AG04450 (cell line): ENCODE measurements around the gene FOXN1. TPM values are rescaled to one million over a fixed set of nuclear protein-coding genes. Genes with fewer than 3 reads are reported as not detected.

Experiments used
- CTCF ChIA-PET: fragments of 300-600, 350-600 bp; formaldehyde crosslinking; extraction: SDS; loops from one replicate; lab custom pipeline; 2022; ENCODE audit warnings: antibody characterized with exemption, inconsistent platforms; lab: Charles Lee
- POLR2A ChIA-PET: fragments of 350-600 bp; formaldehyde crosslinking; extraction: SDS; loops from one replicate; lab custom pipeline; 2021; ENCODE audit warnings: antibody characterized with exemption, inconsistent platforms; lab: Yijun Ruan, JAX
- DNase-seq: peaks from one replicate; pipeline ENCODE4 v3.0.0-alpha.2; 2011; ENCODE audit warnings: low read depth, low spot score
- H3K27ac ChIP-seq: one replicate; pipeline ENCODE4 v1.5.1; 2012; ENCODE audit warnings: low read depth, low read length, control low read depth
- H3K27me3 ChIP-seq: one replicate; pipeline ENCODE4 v1.6.0; 2012; ENCODE audit warnings: low read length; ENCODE audit not compliant: control insufficient read depth, insufficient read depth
- H3K4me3 ChIP-seq: 2 replicates; pipeline ENCODE4 v1.5.1; 2011; ENCODE audit warnings: mild to moderate bottlenecking, low read depth, low read length, control low read depth
- H3K9me3 ChIP-seq: 2 replicates; pipeline ENCODE4 v1.5.1; 2012; ENCODE audit warnings: low read length; ENCODE audit not compliant: control insufficient read depth, insufficient read depth
- polyA plus RNA-seq: library from polyadenylated mRNA; depleted of rRNA; stranded (reverse); fragments of >200 nt; gene quantifications from 2 replicates; pipeline ENCODE4 v1.2.3, GENCODE V29; 2011
- TF ChIP-seq, protein P1 (sequence below): IDR thresholded peaks from 2 replicates; pipeline ENCODE4 v1.5.1; 2011; ENCODE audit warnings: low read depth, low read length, control low read depth, inconsistent platforms

FOXN1 gene
- polyA plus RNA-seq, 1 experiment: not detected

DNA sequence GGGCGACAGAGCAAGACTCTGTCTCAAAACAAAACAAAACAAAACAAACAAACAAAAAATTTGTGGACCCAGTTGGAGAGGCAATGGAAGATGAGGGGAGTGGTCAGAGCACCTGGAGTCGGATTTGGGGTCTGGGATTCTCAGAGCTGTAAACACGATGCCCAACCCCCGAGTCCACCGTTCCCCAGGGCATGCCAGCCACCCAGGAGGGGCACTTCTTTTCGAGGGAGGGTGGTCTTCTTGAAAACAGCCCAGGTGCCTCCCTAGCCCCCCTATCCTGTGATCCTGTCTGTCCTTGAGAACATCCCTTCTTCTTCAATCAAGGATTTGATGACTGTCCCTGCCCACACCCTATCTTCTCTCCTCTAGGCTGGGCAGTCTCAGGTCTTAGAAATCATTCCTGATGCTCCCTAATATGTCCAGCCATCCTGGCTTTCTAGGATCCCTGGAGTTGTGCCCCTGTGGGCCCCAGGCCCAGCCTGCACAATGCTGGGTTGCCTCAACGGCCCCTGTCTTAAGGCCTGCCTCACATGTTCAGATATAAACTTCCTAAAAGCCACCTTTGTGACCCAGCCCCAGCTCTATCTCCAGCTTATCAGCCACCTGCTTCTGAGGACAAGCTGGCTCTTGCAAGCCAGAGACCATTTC is 35.8 kb upstream of the FOXN1 start:
- TF ChIP-seq, protein P1, sequence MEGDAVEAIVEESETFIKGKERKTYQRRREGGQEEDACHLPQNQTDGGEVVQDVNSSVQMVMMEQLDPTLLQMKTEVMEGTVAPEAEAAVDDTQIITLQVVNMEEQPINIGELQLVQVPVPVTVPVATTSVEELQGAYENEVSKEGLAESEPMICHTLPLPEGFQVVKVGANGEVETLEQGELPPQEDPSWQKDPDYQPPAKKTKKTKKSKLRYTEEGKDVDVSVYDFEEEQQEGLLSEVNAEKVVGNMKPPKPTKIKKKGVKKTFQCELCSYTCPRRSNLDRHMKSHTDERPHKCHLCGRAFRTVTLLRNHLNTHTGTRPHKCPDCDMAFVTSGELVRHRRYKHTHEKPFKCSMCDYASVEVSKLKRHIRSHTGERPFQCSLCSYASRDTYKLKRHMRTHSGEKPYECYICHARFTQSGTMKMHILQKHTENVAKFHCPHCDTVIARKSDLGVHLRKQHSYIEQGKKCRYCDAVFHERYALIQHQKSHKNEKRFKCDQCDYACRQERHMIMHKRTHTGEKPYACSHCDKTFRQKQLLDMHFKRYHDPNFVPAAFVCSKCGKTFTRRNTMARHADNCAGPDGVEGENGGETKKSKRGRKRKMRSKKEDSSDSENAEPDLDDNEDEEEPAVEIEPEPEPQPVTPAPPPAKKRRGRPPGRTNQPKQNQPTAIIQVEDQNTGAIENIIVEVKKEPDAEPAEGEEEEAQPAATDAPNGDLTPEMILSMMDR: no peak

DNA sequence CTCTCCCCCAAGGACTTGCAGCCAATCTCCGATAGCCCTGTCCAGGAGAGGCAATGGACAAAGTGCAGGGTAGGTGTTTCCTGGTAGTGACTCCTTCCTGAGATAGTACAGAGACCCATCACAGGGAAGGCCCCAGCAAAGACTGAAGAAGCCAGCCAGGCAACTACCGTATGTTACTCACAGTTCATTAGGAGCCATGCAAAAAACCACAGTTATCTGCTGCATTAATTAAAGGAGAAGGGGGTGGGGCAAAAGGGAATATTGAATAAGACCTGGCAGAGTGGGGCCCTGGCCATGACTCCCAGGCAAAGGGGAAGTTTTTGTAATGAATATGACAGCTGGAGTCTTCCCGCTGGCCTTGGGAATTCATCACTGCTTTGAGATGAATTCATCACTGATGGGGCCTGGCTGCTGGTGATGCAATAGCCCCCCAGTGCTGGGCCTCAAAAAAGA is 35.2 kb upstream of the FOXN1 start:
- Histone ChIP-seq H3K27ac (no peak overlapping the region), H3K9me3 (no peaks in the 10 kb centered on the region), H3K27me3 (peaks cover 50% of the 10 kb centered on the region), H3K4me3 (no peak overlapping the region)
- TF ChIP-seq, protein P1: no peak
- no peak for DNase-seq
- POLR2A ChIA-PET: no interaction called here
- CTCF ChIA-PET: no interaction called here

More for the DNA sequence above, 35.8 kb upstream of the FOXN1 start:
- Histone ChIP-seq H3K27me3 (peaks cover 47% of the 10 kb centered on the region), H3K4me3 (no peak overlapping the region), H3K9me3 (no peaks in the 10 kb centered on the region), H3K27ac (no peak overlapping the region)
- DNase-seq: no peak
- CTCF ChIA-PET: no interaction called here
- POLR2A ChIA-PET: no interaction called here

GRCh38 chr17:28471531-28472342 is 34.4 kb upstream of the FOXN1 start:
- ChIA-PET CTCF (no interaction called here), POLR2A (interaction anchor here (0.6 kb wide), 1 partner anchor 80 kb away, joined by 9 read pairs; no protein-coding TSS in a partner anchor)
- DNase-seq: no peak
- Histone ChIP-seq H3K9me3 (no peaks in the 10 kb centered on the region), H3K27me3 (peaks cover 51% of the 10 kb centered on the region), H3K4me3 (no peak overlapping the region), H3K27ac (no peak overlapping the region)
- TF ChIP-seq, protein P1: no peak

- TF ChIP-seq, protein P1: no peak
- DNase-seq: no peak
- peaks cover 51% of the 10 kb centered on the region for H3K27me3 ChIP-seq
- CTCF ChIA-PET: no interaction called here
- POLR2A ChIA-PET: no interaction called here
- H3K4me3 ChIP-seq: no peak overlapping the region
- H3K27ac ChIP-seq: no peak overlapping the region
- no peaks in the 10 kb centered on the region for H3K9me3 ChIP-seq
These were observed 33.2 kb upstream of the FOXN1 start for GRCh38 chr17:28472871-28473497.
